ENCODE results near the gene ZNF593OS. TPM values are rescaled to one million over a fixed set of nuclear protein-coding genes. Genes with fewer than 3 reads are reported as not detected.

ZNF593OS gene
- total and polyA plus RNA-seq, 2 donors from 2014 or later, result not detected

GRCh38 chr1:26168410-26169197, 3.0 kb downstream of the ZNF593OS start, which contains the start of gene C1orf232:
C1orf232 (minus strand) TSS chr1:26168963; CDS start chr1:26168499, 464 bp downstream.
- Histone ChIP-seq H3K9me3 (ENCODE audit: control insufficient read depth in 2 of 3, insufficient read depth in 1 of 3, low read length in 3 of 3) (no peaks in the 10 kb centered on the region), H3K9ac (ENCODE audit: low read length in 3 of 3) (peak within 1 kb of the TSS in 2 of 3 donors; percentile 68 to 91), H3K27me3 (ENCODE audit: control insufficient read depth, insufficient read depth, low read length) (no peaks in the 10 kb centered on the region), H3K4me1 (ENCODE audit: control insufficient read depth in 2 of 3, insufficient read depth in 2 of 3, low read depth in 1 of 3, low read length in 3 of 3) (peaks cover 0 to 10% (median 5%) of the 10 kb centered on the region in 3 donors), H3K36me3 (ENCODE audit: control insufficient read depth in 2 of 3, insufficient read depth in 3 of 3, low read length in 3 of 3) (peaks cover 0 to 3% (median 0%) of the 10 kb centered on the region in 3 donors), H3K27ac (ENCODE audit: low read depth in 2 of 2, low read length in 2 of 2) (peak within 1 kb of the TSS; percentile 33 to 67), H3K4me3 (ENCODE audit: low read length in 3 of 3) (peak within 1 kb of the TSS; percentile 81 to 95 (median 83))
- TF ChIP-seq CTCF (IDR thresholded peaks at IDR 0.05; ENCODE audit: borderline replicate concordance, extremely low read depth, insufficient read depth), result no peak
- FAIRE-seq, result no peak
- intact Hi-C loops (cut with DNase I), result no loop called here
- DNase-seq, result peak in 4 of 5 donors; percentile 59 to 86 (median 76)

GRCh38 chr1:26166719-26167281, 4.8 kb downstream of the ZNF593OS start:
- Histone ChIP-seq H3K27me3 (ENCODE audit: control insufficient read depth, insufficient read depth, low read length) (no peaks in the 10 kb centered on the region), H3K9me3 (ENCODE audit: control insufficient read depth in 2 of 3, insufficient read depth in 1 of 3, low read length in 3 of 3) (no peaks in the 10 kb centered on the region), H3K4me3 (ENCODE audit: low read length in 3 of 3) (no peak overlapping the region), H3K36me3 (ENCODE audit: control insufficient read depth in 2 of 3, insufficient read depth in 3 of 3, low read length in 3 of 3) (peaks cover 0 to 3% (median 0%) of the 10 kb centered on the region in 3 donors), H3K4me1 (ENCODE audit: control insufficient read depth in 2 of 3, insufficient read depth in 2 of 3, low read depth in 1 of 3, low read length in 3 of 3) (peaks cover 0 to 12% (median 5%) of the 10 kb centered on the region in 3 donors), H3K9ac (ENCODE audit: low read length in 3 of 3) (no peak overlapping the region), H3K27ac (ENCODE audit: low read depth in 2 of 2, low read length in 2 of 2) (no peak overlapping the region)
- intact Hi-C loops (cut with DNase I), result no loop called here
- FAIRE-seq, result no peak
- no peak for DNase-seq
- TF ChIP-seq CTCF (IDR thresholded peaks at IDR 0.05; ENCODE audit: borderline replicate concordance, extremely low read depth, insufficient read depth), result no peak

- TF ChIP-seq CTCF (IDR thresholded peaks at IDR 0.05; ENCODE audit: borderline replicate concordance, extremely low read depth, insufficient read depth), result no peak
- FAIRE-seq, result no peak
- intact Hi-C loops (cut with DNase I), result no loop called here
- Histone ChIP-seq H3K9ac (ENCODE audit: low read length in 3 of 3) (no peak overlapping the region), H3K4me3 (ENCODE audit: low read length in 3 of 3) (no peak overlapping the region), H3K9me3 (ENCODE audit: control insufficient read depth in 2 of 3, insufficient read depth in 1 of 3, low read length in 3 of 3) (no peaks in the 10 kb centered on the region), H3K27me3 (ENCODE audit: control insufficient read depth, insufficient read depth, low read length) (no peaks in the 10 kb centered on the region), H3K36me3 (ENCODE audit: control insufficient read depth in 2 of 3, insufficient read depth in 3 of 3, low read length in 3 of 3) (no peaks in the 10 kb centered on the region), H3K27ac (ENCODE audit: low read depth in 2 of 2, low read length in 2 of 2) (no peak overlapping the region), H3K4me1 (ENCODE audit: control insufficient read depth in 2 of 3, insufficient read depth in 2 of 3, low read depth in 1 of 3, low read length in 3 of 3) (peaks cover 0 to 13% (median 0%) of the 10 kb centered on the region in 3 donors)
- peak in 3 of 5 donors; percentile 47 to 62 (median 60) for DNase-seq
Observed at GRCh38 chr1:26164861-26165842, 6.5 kb downstream of the ZNF593OS start.

Measured in kidney (tissue), 14 donors.